ENCODE measurements around the gene DDX1.

The DDX1 gene

DNA sequence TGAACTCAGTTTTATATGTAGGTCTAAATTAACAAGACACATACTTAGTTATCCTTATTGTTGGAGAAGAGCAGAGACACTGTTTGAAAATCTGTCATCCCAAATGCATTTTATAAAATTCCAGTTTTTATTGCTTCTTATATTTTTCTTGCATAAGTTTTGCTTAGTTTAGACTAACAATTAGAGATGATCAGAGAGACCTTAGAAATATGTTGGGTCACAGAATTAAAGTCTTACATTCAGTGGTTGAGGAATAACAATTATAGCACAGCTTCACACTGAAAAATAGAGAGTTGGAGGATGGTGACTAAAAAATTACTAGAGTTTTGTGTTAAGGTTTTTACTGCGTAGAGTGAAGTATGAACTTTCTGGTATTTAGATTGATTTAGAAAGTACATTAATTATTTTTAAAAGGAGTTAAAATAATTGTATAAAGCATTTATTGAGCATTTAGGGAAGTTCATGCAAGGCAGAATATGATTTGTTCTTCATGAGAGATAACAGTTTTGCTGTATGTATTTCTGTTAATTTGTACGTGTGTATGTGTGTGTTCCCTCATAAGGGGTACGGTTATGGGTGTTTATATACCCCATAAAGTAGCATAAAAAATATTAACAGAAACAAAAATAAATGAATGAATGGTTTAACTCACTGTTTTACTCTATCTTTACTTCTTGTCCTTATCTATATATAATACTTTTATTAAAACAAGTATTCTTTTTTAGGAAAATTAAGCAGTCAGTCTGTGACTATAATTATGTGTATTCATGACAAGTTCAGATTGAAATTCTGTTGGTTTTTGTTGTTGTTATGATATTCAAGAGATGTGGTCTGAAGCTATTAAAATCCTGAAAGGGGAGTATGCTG lies 31.2 kb downstream of the DDX1 start:
- Mint-ChIP-seq H3K27ac (no peak overlapping the region), H3K4me1 (ENCODE audit: low read depth) (no peaks in the 10 kb centered on the region), H3K9me3 (peaks cover 5% of the 10 kb centered on the region), H3K36me3 (ENCODE audit: low read depth) (peaks cover 74% of the 10 kb centered on the region), H3K27me3 (no peaks in the 10 kb centered on the region), H3K4me3 (no peak overlapping the region)

DNA sequence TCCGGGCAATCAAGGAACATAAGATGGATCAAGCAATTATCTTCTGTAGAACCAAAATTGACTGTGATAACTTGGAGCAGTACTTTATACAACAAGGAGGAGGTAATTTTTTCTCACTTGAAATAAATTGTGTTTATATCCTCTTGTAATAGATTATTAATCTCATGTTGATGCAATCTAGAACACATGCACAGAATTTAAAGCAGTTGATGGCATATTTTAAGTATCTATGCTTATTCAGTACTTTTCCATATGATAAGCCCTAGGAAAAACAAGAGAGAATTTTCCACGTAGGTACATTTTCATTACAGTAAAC lies 31.8 kb downstream of the DDX1 start:
- Mint-ChIP-seq H3K36me3 (ENCODE audit: low read depth) (peaks cover 80% of the 10 kb centered on the region), H3K4me3 (no peak overlapping the region), H3K27ac (no peak overlapping the region), H3K9me3 (peaks cover 5% of the 10 kb centered on the region), H3K27me3 (no peaks in the 10 kb centered on the region), H3K4me1 (ENCODE audit: low read depth) (no peaks in the 10 kb centered on the region)

DNA sequence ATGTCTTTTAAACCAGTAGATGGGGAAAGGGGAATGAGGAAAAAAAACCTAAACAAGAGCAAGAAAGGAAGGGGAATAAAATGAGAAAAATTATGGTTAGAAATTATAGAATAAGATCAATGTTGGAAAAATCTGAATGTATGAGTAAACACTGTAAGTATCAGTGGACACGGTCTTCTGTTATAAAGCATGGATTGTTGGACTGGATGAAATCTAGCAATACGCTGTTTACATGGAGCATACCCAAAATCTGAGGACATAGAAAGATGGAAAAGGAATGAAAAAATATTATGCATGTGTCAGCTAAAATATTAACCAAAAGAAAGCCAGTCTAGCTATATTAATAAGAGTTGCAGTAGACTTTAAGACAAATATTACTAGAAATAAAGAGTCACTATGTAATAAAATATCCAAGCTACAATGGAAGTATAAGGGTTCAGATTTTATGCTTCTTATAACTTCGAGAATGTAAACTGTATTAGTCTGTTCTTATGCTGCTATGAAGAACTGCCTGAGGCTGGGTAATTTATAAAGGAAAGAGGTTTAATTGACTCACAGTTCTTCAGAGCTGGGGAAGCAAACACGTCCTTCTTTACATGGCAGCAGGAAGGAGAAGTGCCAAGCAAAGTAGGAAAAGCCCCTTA lies 32.4 kb downstream of the DDX1 start:
- H3K9me3 Mint-ChIP-seq, result peaks cover 5% of the 10 kb centered on the region
- H3K4me3 Mint-ChIP-seq, result no peak overlapping the region
- no peaks in the 10 kb centered on the region for H3K27me3 Mint-ChIP-seq
- H3K36me3 Mint-ChIP-seq (ENCODE audit: low read depth), result peaks cover 84% of the 10 kb centered on the region
- H3K4me1 Mint-ChIP-seq (ENCODE audit: low read depth), result no peaks in the 10 kb centered on the region
- H3K27ac Mint-ChIP-seq, result no peak overlapping the region

DNA sequence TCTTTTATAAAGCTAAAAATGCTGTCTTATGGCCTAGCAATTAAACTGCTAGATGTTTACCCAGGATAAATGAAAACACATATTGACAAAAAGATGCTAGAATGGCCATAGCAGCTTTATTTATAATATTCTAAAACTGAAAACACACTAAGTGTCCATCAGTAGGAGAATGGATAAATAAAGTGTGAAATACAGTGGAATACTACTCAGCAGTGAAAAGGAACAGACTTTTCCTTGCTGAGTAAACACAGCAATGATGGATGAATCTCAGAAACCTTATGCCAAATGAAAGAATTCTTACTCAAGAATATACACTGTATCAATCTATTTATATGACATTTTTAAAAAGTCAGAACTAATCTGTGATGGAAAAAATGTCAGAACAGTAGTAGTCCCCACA lies 33.2 kb downstream of the DDX1 start:
- no peaks in the 10 kb centered on the region for H3K27me3 Mint-ChIP-seq
- H3K4me3 Mint-ChIP-seq, result no peak overlapping the region
- H3K4me1 Mint-ChIP-seq (ENCODE audit: low read depth), result no peaks in the 10 kb centered on the region
- H3K27ac Mint-ChIP-seq, result no peak overlapping the region
- H3K36me3 Mint-ChIP-seq (ENCODE audit: low read depth), result peaks cover 88% of the 10 kb centered on the region
- H3K9me3 Mint-ChIP-seq, result peaks cover 5% of the 10 kb centered on the region

DNA sequence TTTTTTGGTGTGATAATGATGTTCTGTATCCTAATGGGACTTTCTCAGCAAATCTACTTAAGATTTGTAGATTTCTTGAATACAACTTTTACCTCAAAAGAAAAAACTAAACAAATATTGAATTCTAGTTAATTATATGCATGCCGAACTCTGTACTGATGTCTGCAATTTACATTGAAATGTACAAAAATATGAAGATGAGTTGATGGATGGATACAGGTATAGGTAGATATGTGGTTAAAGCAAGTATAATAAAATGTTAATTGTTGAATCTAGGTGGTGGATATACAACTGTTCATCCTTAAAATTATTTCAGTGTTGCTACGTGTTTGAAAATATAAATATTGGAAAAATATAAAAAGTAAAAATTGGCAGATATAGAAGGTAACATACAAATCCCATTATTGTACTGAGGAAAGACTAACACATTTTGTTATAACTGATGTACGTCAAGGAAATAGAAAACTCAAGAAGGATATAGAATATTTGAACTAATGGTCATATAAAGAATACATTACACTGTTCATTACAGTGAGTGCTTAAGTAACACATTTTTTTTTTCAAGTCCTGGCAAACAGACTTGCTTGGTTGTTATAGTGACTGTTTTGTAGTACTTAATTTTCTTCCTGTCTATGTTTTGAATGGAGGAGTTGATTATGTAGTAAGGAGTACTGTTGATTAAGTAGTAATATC lies 33.8 kb downstream of the DDX1 start:
- Mint-ChIP-seq H3K9me3 (peaks cover 5% of the 10 kb centered on the region), H3K36me3 (ENCODE audit: low read depth) (peaks cover 90% of the 10 kb centered on the region), H3K4me1 (ENCODE audit: low read depth) (no peaks in the 10 kb centered on the region), H3K4me3 (no peak overlapping the region), H3K27ac (no peak overlapping the region), H3K27me3 (no peaks in the 10 kb centered on the region)

DNA sequence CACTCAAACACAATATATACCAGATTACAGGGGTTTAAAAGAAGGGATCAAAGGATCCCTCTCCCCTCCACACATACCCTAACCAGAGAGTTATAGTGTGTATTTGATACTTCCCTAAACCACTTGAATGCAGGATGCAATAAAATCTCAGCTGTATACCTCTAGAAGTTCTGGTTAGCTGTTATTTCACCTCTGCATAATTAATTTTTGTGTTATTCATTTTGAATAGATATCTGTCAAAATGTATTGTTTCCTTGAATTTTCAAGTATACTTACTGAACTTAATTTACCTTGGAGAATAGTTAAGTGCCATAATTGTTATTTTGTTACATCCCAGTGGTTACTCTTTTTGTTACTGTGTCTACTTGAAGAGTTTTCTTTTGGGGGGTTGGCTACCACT lies 34.5 kb downstream of the DDX1 start:
- Mint-ChIP-seq H3K36me3 (ENCODE audit: low read depth) (peaks cover 92% of the 10 kb centered on the region), H3K27ac (no peak overlapping the region), H3K4me3 (no peak overlapping the region), H3K4me1 (ENCODE audit: low read depth) (no peaks in the 10 kb centered on the region), H3K27me3 (no peaks in the 10 kb centered on the region), H3K9me3 (peaks cover 5% of the 10 kb centered on the region)

DNA sequence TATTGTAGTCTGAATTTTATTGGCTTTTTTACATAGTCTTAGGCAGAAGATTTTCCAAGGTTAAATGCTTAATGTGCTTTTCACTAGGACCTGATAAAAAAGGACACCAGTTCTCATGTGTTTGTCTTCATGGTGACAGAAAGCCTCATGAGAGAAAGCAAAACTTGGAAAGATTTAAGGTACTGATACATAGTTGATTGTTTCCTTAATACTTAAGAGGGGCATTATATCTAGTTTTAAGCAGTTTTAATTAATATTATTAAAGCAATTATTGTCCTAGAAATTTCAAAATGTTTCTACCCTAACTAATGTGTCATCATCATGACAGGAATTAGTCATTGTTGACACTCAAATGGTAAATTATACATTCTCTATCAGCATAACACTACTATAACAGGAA lies 35.3 kb downstream of the DDX1 start:
- peaks cover 93% of the 10 kb centered on the region for H3K36me3 Mint-ChIP-seq (ENCODE audit: low read depth)
- H3K27me3 Mint-ChIP-seq, result no peaks in the 10 kb centered on the region
- H3K4me1 Mint-ChIP-seq (ENCODE audit: low read depth), result no peaks in the 10 kb centered on the region
- H3K9me3 Mint-ChIP-seq, result peaks cover 5% of the 10 kb centered on the region
- H3K27ac Mint-ChIP-seq, result peak overlapping the region; percentile 14
- no peak overlapping the region for H3K4me3 Mint-ChIP-seq

DNA sequence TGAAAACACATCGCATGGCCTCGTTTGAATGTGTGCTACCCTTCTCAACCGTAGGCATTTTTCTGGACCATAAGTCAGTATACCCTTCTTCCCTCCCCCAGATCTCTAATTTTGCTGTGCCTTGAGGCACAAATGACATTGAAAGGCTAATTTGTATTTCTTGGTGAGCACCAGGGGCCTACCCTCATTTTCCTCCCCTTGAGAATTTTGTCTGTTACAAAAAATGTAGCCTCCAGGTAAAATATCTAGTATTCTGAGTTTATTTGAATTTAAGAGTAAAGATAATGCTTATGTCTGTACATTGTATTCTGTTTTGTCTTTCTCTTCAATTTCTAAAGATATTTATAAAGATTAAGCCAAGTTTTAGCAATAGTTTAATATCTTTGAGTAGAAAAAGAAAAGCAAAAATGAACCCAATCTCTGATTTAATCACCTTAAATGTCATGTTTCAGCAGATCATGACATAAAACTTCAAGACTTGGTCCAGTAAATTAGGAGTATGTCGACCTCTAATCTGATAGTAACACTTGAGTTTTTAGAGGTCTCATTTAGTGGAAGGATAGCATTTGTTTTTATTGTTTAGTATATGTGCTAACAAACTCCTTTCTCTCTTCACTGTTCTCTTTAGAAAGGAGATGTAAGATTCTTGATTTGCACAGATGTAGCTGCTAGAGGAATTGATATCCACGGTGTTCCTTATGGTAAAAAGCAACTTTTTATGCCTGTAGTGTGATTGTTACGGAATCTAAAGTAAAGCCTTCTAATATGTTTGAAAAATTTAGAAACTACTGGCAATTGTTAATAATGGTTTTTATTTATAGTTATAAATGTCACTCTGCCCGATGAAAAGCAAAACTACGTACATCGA lies 36.4 kb downstream of the DDX1 start:
- Mint-ChIP-seq H3K27ac (no peak overlapping the region), H3K4me3 (no peak overlapping the region), H3K9me3 (peaks cover 5% of the 10 kb centered on the region), H3K4me1 (ENCODE audit: low read depth) (no peaks in the 10 kb centered on the region), H3K36me3 (ENCODE audit: low read depth) (peaks cover 92% of the 10 kb centered on the region), H3K27me3 (no peaks in the 10 kb centered on the region)

DNA sequence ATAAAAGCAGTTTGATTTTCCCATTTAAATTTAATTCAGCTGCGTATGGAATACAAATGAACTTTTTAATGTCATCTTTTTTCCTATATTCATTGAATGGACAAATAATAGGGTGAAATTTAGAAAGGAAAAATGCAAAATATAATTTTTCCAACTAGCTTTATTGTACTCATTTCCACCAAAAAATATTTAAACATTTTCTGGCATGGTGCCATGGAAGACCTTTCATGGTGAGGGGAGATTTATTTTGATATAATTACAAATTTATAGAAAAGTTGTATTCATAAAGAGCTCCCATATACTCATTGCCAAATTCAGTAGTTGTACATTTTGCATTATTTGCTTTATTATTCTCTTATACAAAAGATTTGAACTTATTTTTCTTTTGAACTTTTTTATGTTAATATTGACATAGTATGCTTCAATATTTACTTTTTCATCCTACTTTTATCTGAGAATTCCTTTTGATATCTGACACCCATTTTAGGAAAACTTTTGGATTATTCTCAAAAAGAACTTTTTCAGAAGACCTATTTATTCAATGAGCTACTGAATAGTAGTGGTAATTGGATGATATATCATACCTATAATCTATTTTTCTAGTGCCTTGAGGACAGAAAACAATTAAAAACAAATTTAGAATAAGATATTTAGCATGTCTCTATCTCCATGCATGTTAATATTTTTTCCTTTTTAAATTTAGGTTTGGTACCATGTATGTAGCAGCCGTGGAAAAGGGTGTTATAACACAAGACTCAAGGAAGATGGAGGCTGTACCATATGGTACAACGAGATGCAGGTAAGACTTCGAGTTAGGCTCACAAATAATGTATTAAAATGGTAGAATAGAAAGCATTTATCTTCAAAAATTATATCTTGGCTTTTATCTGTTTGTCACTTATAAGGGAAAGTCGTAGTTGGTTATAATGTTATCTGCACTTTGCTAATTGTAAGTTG lies 37.5 kb downstream of the DDX1 start:
- no peak overlapping the region for H3K27ac Mint-ChIP-seq
- peaks cover 1% of the 10 kb centered on the region for H3K9me3 Mint-ChIP-seq
- no peaks in the 10 kb centered on the region for H3K27me3 Mint-ChIP-seq
- H3K4me1 Mint-ChIP-seq (ENCODE audit: low read depth), result no peaks in the 10 kb centered on the region
- H3K4me3 Mint-ChIP-seq, result no peak overlapping the region
- peaks cover 85% of the 10 kb centered on the region for H3K36me3 Mint-ChIP-seq (ENCODE audit: low read depth)

DNA sequence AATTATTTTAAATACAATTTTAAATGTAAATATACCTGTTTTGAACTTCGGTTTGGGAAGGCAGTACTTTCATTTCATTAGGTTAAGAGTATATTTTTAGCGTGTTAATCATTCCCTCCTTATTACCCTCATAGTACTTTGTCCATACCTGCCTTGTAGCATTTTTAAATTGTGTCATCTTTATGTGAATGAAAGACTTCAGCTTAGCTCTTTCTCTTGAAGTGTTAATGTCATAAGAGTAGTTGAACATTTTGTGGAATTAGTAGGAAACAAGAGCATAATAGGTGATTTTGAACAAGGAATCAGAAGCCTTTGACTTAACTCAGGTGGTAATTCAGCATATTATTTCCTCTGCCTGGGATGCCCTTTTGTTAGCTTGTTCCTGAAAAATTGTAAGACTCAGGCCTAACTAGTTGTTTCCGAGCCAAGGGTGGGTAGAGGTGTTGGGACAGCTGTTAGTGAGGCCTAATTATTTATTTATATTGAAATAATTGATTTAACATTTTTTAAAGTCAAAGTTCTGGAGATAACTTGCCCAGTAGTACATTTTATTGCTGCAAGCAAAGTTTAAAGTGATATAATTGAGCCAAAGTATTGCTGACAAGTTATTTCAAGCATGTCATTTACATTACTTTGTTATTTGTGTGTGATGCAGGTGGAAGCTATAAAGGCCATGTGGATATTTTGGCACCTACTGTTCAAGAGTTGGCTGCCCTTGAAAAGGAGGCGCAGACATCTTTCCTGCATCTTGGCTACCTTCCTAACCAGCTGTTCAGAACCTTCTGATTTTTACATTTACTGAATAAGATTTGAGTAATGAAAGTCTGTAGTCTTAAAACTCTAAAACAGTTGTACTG lies 38.7 kb downstream of the DDX1 start:
- H3K36me3 Mint-ChIP-seq (ENCODE audit: low read depth), result peaks cover 84% of the 10 kb centered on the region
- no peaks in the 10 kb centered on the region for H3K4me1 Mint-ChIP-seq (ENCODE audit: low read depth)
- no peak overlapping the region for H3K27ac Mint-ChIP-seq

DNA sequence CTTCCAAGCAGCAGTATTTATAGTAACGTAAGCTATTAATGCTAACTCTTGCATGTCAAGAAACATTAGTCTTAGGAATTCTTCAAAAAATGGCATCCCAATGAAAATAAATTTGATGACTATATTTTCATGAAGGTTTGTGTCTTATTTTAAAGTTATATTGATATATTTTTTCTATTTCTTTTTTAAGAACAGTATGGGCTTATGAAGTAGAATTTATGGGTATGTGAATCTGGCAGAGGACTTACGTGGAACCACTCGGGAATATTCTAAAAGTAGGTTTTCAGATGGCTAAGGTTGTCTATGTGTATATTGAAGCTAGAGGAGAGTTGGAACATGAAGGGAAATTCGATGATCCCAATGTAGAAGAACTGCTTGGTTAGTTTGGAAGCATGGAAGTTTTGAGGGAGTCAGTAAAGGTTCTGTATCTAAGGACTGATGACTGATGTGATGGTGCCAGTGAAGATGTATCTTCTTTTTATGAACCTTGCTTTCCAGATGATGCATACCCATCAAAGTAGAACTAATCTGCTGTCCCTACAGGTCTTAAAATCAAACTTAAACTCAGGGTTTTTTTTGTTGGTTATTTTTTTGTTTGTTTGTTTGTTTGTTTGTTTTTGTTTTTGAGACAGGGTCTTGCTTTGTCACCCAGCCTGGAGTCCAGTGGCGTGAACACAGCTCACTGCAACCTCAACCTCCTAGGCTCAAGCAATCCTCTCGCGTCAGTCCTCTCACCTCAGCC lies 39.5 kb downstream of the DDX1 start:
- Mint-ChIP-seq H3K9me3 (no peaks in the 10 kb centered on the region), H3K4me1 (ENCODE audit: low read depth) (no peaks in the 10 kb centered on the region), H3K27ac (no peak overlapping the region)

More for the DNA sequence above, 38.7 kb downstream of the DDX1 start:
- no peak overlapping the region for H3K4me3 Mint-ChIP-seq
- no peaks in the 10 kb centered on the region for H3K9me3 Mint-ChIP-seq
- no peaks in the 10 kb centered on the region for H3K27me3 Mint-ChIP-seq

DNA sequence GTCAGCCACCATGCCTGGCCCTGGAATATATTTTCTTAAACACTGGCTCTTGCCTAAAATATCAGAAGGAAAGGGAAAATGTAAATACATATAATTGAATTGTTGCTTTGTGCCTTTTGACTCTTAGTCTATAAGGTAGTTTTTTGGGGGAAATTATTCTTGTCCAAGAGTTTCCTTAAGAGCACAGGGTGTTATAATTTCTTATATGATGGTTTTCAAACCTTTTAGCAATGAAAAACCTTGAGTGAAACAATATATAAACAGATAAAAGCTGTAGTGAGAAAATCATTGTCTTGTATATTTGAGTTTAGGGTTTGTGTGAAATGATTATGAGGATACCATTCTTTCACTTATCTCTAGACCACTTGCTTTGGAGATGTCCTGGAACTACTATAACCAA lies 40.2 kb downstream of the DDX1 start:
- H3K4me1 Mint-ChIP-seq (ENCODE audit: low read depth), result no peaks in the 10 kb centered on the region
- H3K27ac Mint-ChIP-seq, result no peak overlapping the region
- H3K36me3 Mint-ChIP-seq (ENCODE audit: low read depth), result peaks cover 77% of the 10 kb centered on the region
- H3K9me3 Mint-ChIP-seq, result no peaks in the 10 kb centered on the region
- H3K4me3 Mint-ChIP-seq, result no peak overlapping the region
- H3K27me3 Mint-ChIP-seq, result no peaks in the 10 kb centered on the region

More for the DNA sequence above, 39.5 kb downstream of the DDX1 start:
- H3K27me3 Mint-ChIP-seq, result no peaks in the 10 kb centered on the region
- peaks cover 79% of the 10 kb centered on the region for H3K36me3 Mint-ChIP-seq (ENCODE audit: low read depth)
- no peak overlapping the region for H3K4me3 Mint-ChIP-seq
